NCI-H2107 (cell line): ENCODE data around the gene PRPF18.

Experiments
- DNase-seq: peaks from one replicate; lab custom pipeline; 2025; lab: John Stamatoyannopoulos, UW

Gene PRPF18

GRCh38 chr10:13637894-13638293 lies 51.1 kb downstream of the PRPF18 start:
- no peak for DNase-seq

GRCh38 chr10:13642293-13642692 lies 55.5 kb downstream of the PRPF18 start:
- DNase-seq, result no peak

GRCh38 chr10:13643016-13643415 lies 56.3 kb downstream of the PRPF18 start:
- DNase-seq, result no peak

GRCh38 chr10:13644866-13645265 lies 58.1 kb downstream of the PRPF18 start:
- no peak for DNase-seq

- DNase-seq, result no peak
Measured at GRCh38 chr10:13648425-13648824, 61.7 kb downstream of the PRPF18 start.

GRCh38 chr10:13649844-13650520 lies 63.2 kb downstream of the PRPF18 start:
- DNase-seq, result no peak

GRCh38 chr10:13650961-13651360 lies 64.2 kb downstream of the PRPF18 start:
- no peak for DNase-seq

GRCh38 chr10:13651969-13652720 lies 65.4 kb downstream of the PRPF18 start:
- no peak for DNase-seq

GRCh38 chr10:13652860-13653259 lies 66.1 kb downstream of the PRPF18 start:
- no peak for DNase-seq

- no peak for DNase-seq
Measured at GRCh38 chr10:13654118-13654830, 67.5 kb downstream of the PRPF18 start.

- no peak for DNase-seq
Measured at GRCh38 chr10:13654846-13655245, 68.1 kb downstream of the PRPF18 start.

- DNase-seq, result no peak
Measured at GRCh38 chr10:13656337-13657100, 69.8 kb downstream of the PRPF18 start.

- no peak for DNase-seq
Measured at GRCh38 chr10:13657101-13657680, 70.4 kb downstream of the PRPF18 start.

- no peak for DNase-seq
Measured at GRCh38 chr10:13658264-13658663, 71.5 kb downstream of the PRPF18 start.

GRCh38 chr10:13658871-13659685 lies 72.3 kb downstream of the PRPF18 start:
- DNase-seq, result no peak

- DNase-seq, result no peak
Measured at GRCh38 chr10:13659887-13660550, 73.3 kb downstream of the PRPF18 start.

- DNase-seq, result no peak
Measured at GRCh38 chr10:13660551-13660920, 73.8 kb downstream of the PRPF18 start.

GRCh38 chr10:13661256-13661655 lies 74.5 kb downstream of the PRPF18 start:
- DNase-seq, result no peak

- no peak for DNase-seq
Measured at GRCh38 chr10:13665516-13666262, 78.9 kb downstream of the PRPF18 start.

GRCh38 chr10:13668126-13668525 lies 81.4 kb downstream of the PRPF18 start:
- no peak for DNase-seq
